Measurements from ENCODE around the gene CDC5L.

CDC5L gene

GRCh38 chr6:44375071-44375470, 12.4 kb upstream of the CDC5L start:
- DNase-seq: no peak

GRCh38 chr6:44377484-44377883, 10.0 kb upstream of the CDC5L start:
- no peak for DNase-seq

GRCh38 chr6:44377971-44378370, 9.5 kb upstream of the CDC5L start:
- DNase-seq: no peak

- DNase-seq: no peak
These were observed 5.8 kb upstream of the CDC5L start for GRCh38 chr6:44381739-44382138.

- DNase-seq: peak; percentile 8
These were observed 1.1 kb upstream of the CDC5L start for GRCh38 chr6:44386364-44386928.

GRCh38 chr6:44386929-44387345, 569 bp upstream of the CDC5L start:
- DNase-seq: peak; percentile 49

- DNase-seq: no peak
These were observed 605 bp downstream of the CDC5L start for GRCh38 chr6:44388135-44388487.

- no peak for DNase-seq
These were observed 1.4 kb downstream of the CDC5L start for GRCh38 chr6:44388887-44389286.

- DNase-seq: no peak
These were observed 2.7 kb downstream of the CDC5L start for GRCh38 chr6:44390158-44390683.

- DNase-seq: no peak
These were observed 8.0 kb downstream of the CDC5L start for GRCh38 chr6:44395501-44395900.

- no peak for DNase-seq
These were observed 9.5 kb downstream of the CDC5L start for GRCh38 chr6:44396968-44397367.

- DNase-seq: no peak
These were observed 10.1 kb downstream of the CDC5L start for GRCh38 chr6:44397424-44398164.

GRCh38 chr6:44399991-44400390, 12.5 kb downstream of the CDC5L start:
- no peak for DNase-seq

GRCh38 chr6:44400572-44400971, 13.1 kb downstream of the CDC5L start:
- DNase-seq: no peak

- no peak for DNase-seq
These were observed 13.6 kb downstream of the CDC5L start for GRCh38 chr6:44401138-44401537.

- no peak for DNase-seq
These were observed 16.7 kb downstream of the CDC5L start for GRCh38 chr6:44404022-44404714.

- DNase-seq: no peak
These were observed 17.2 kb downstream of the CDC5L start for GRCh38 chr6:44404715-44405099.

GRCh38 chr6:44407951-44408670, 20.6 kb downstream of the CDC5L start:
- DNase-seq: no peak

GRCh38 chr6:44409207-44409794, 21.8 kb downstream of the CDC5L start:
- no peak for DNase-seq

GRCh38 chr6:44410363-44410762, 22.9 kb downstream of the CDC5L start:
- no peak for DNase-seq

GRCh38 chr6:44411141-44411540, 23.6 kb downstream of the CDC5L start:
- no peak for DNase-seq

GRCh38 chr6:44415449-44415848, 27.9 kb downstream of the CDC5L start:
- no peak for DNase-seq

GRCh38 chr6:44415873-44416502, 28.5 kb downstream of the CDC5L start:
- no peak for DNase-seq
